GM21367 (cell line): ENCODE results near the gene EPB41L4A.
"Not testable (repeated sequence)": the region's sequence is repeated elsewhere in the genome, so short reads cannot be mapped to it uniquely, and the experiment has no call there.

Experiments used
- ATAC-seq: cut with Tn5 transposase; IDR thresholded peaks from one replicate; pipeline ENCODE4 v1.9.1; 2021; ENCODE audit not compliant: unreplicated experiment

Gene EPB41L4A

DNA sequence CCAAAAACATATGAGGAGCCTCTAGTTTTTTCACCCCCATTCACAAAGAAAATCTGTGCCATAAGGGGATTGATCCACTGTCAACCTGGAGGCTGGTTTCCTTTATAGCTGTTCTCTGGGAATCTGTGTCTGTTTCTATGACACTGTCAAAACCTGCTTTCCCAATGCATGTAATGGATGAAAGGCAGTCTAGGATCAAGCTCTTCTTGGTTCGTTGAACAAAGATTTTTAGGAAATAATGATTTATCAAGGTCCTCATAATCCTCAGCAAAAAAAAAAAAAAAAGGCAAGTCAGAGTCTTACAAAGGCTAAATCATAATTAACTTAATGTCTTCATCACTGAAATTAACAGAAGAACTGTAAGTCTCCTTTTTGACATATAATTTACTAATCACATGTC lies 16.0 kb downstream of the EPB41L4A start:
- ATAC-seq = no peak

- ATAC-seq = no peak
These were observed 17.2 kb downstream of the EPB41L4A start for GRCh38 chr5:112401924-112402323.

DNA sequence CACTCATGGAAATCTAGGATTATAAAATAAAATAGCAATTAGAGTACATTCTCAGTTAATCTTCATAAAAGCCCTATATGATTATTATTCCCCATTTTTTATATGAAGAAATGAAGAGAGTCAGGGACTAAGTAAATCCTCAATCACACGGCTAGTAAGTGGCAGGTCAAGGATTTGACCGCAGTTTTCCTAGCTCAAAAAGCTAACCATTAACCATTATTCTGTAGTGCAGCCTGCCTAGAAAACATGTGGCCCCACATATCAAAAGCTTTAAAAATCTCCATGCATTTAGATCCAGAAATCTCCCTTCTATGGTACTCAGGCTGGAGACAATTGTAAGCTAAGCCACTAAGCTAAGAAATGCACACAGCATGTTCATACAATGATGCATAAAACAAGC lies 21.4 kb downstream of the EPB41L4A start:
- no peak for ATAC-seq

DNA sequence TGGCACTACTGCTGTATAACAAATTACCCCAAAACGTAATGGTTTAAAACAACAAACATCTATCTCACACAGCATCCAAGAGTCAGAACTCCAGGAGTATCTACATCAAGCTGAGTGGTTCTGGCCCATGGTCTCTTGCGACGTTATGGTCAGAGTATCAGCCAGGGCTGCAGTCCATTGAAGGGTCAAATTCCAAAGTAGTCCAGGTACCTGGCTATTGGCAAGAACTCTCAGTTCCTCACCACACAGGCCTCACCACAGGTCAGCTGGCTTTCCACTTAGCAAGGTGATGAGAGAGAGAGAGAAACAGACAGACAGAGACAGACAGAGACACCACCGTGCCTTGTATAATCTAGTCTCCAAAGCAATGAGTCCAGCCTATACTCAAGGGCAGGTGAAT lies 22.6 kb downstream of the EPB41L4A start:
- no peak for ATAC-seq

GRCh38 chr5:112395299-112395698 lies 23.8 kb downstream of the EPB41L4A start:
- not testable (repeated sequence) for ATAC-seq

DNA sequence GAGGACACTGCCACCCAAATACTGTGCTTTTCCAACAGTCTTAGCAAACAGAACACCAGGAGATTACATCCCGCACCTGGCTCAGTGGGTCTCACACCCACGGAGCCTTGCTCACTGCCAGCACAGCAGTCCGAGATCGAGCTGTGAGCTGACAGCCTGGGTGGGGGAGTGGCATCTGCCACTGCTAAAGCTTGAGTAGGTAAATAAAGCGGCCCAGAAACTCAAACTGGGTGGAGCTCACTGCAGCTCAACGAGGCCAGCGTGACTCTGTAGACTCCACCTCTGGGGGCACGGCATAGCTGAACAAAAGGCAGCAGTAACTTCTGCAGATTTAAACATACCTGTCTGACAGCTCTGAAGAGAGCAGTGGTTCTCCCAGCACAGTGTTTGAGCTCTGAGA lies 28.8 kb downstream of the EPB41L4A start:
- ATAC-seq = no peak

- ATAC-seq = no peak
These were observed 30.3 kb downstream of the EPB41L4A start for GRCh38 chr5:112388739-112389138.

GRCh38 chr5:112388074-112388473 lies 31.0 kb downstream of the EPB41L4A start:
- ATAC-seq = no peak

- no peak for ATAC-seq
These were observed 32.3 kb downstream of the EPB41L4A start for GRCh38 chr5:112386766-112387165.

GRCh38 chr5:112385969-112386368 lies 33.1 kb downstream of the EPB41L4A start:
- no peak for ATAC-seq

GRCh38 chr5:112385566-112385965 lies 33.5 kb downstream of the EPB41L4A start:
- no peak for ATAC-seq

DNA sequence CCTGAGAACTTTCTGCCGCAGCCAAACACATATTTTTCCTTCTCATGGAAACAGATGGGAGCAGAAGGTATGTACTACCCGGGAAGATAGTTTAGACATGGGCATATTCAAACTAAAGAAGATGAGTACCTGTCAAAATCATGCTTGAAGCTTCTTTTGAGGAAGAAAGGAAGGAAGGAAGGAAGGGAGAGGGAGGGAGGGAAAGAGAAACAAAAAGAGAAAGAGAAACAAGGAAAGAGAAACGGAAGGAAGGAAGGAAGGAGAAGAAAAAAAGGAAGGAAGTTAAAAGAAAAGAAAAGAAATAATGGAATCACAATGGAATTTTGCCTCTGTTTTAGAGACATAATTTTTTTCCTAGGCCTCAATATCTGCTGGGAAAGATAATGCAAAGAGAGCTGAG lies 34.6 kb downstream of the EPB41L4A start:
- ATAC-seq = no peak

- ATAC-seq = no peak
These were observed 36.2 kb downstream of the EPB41L4A start for GRCh38 chr5:112382886-112383285.

DNA sequence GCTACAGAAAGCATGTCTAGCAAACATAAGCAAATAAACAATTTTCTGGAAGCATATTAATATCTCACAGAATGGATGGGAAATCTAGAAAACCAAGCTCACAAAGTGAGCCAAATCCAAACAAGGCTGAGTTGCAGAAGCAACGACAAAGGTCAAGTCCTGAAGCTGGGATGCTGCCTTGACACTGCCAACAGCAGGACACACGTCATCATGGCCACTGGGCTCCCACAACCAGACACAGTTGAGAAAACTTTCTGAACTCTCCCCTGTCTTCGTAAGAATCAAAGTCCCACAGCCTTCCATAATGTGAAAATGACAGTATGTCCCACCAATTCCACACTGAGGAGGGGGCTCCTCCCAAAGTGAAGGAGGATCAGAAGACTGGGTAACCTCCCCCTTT lies 37.6 kb downstream of the EPB41L4A start:
- ATAC-seq = no peak

DNA sequence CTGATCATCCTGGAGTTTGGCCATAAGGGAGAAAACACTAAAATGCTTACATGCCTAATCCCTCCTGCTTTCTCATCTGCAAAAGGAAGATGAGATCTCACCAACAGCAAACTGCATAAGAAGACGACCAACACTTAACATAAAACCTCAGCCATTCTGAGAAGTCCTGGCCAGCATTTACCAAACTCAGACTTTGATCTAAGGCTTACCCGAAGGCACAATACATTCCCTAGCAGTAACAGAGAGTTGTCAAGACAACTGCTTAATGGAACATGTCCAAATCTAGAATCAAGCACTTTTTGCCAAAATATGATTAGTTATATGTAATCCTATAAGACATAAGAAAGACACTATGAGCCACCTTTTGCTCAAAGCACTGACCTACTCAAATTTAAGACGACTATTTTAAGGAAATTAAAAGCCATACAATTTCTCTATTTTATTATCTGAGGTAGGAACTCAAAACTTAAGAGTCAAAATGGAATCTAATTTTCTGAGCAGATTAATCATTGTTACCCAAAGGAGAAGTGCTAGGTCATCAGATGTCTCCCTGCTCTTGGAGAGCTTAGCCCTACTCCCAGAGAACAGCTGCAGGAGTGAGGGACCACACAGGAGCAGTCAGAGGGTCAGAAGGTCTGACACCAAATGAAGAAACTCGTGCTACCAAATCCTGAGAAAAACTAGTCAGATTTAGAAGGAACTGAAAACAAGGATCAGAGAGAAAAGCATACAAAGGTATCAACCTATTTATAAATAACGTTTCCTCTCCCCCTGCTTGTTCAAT lies 39.3 kb downstream of the EPB41L4A start:
- ATAC-seq = no peak

GRCh38 chr5:112374818-112375217 lies 44.3 kb downstream of the EPB41L4A start:
- ATAC-seq = no peak

- ATAC-seq = no peak
These were observed 44.7 kb downstream of the EPB41L4A start for GRCh38 chr5:112374356-112374755.

DNA sequence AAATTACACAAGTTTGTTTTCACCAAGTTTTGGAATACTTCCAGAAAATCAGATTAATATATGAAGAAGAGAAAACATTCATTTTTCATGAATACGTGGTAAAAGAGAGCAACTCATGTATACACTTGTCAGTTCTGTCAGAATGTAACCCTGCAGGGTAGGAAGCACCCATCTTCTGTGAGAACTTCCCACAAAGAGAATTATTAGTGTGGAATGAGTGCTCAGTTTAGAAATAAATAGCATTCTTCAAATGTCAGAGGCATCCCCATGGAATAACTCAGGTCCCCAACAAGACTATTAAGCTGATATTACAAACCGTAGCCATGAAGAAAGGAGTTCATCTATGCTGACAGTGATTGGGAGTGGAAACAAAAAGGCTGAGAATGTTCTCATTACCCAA lies 45.2 kb downstream of the EPB41L4A start:
- ATAC-seq = no peak

GRCh38 chr5:112372543-112372942 lies 46.5 kb downstream of the EPB41L4A start:
- no peak for ATAC-seq

DNA sequence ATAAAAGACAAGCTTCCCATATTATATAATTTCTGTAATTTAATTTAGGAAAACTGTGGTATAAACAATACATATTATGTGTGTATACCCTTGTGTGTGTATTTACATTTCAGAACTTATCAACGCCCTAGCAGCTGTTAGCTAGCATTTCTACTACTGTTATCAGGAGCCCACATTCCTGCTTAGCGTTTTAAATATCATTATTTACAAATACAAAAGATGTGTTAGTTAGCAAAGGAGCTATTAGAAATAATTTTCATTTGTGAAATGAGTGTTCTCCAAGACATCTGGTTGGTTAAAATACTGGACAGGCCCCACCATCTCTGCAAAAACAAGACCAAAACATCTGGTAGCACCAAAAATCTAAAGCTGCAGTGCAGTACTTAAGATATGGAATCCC lies 48.0 kb downstream of the EPB41L4A start:
- no peak for ATAC-seq

- peak; percentile 13 for ATAC-seq
These were observed 51.7 kb downstream of the EPB41L4A start for GRCh38 chr5:112367400-112367799.

GRCh38 chr5:112366987-112367386 lies 52.1 kb downstream of the EPB41L4A start:
- peak; percentile 83 for ATAC-seq

- not testable (repeated sequence) for ATAC-seq
These were observed 58.3 kb downstream of the EPB41L4A start for GRCh38 chr5:112360740-112361139.
